Activated CD4-positive, alpha-beta T cell treated with anti-CD3 and anti-CD28 coated beads, Interleukin-2, amount 50 U/mL, for 4 hours (primary cell): ENCODE results near the gene MDH1.
"Not testable (repeated sequence)": the region's sequence is repeated elsewhere in the genome, so short reads cannot be mapped to it uniquely, and the experiment has no call there.

Experiments used
- DNase-seq, 2 experiments: peaks; one replicate each; pipeline ENCODE4 v3.0.0-alpha.2; 2020

The MDH1 gene

GRCh38 chr2:63589148-63589958 lies 590 bp downstream of the MDH1 start:
- DNase-seq: no peak

DNA sequence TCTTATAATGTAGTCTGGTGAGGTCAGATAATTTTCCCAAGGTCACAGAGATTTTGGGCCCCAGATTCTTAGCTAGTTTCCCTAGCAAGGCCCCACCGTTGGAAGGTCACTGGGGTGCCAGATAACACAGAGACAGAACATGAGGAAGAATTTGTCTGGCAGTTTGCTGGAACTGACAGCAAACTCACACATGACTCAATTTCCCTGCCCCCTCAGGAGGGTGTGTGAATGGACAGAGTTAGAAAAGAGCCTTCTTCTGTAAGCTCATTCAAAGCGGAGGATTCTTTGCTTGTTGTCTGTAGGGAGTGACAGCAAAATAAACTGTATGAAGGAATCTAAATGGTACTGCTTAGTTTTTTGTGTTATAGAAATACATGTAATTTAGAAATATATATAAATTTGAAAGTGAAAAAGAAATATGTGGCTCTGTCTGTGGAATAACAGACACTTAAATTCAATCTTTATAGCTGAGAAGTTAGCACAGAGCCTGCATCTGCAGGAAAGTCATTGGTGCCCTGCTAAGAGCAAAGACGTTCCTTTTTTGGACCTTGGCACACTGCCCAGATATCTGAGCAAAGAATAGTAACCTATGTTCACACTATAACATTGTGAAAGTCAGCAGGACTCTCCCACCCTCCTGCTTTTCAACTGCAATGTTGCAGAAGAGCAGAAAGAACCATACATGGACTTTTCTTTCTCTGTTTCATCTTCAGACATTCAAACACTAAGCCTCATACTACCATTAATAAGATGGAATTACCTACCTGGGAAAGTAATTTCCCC lies 2.1 kb downstream of the MDH1 start:
- no peak for DNase-seq

- DNase-seq: no peak
Observed at GRCh38 chr2:63591566-63592175, 2.9 kb downstream of the MDH1 start.

DNA sequence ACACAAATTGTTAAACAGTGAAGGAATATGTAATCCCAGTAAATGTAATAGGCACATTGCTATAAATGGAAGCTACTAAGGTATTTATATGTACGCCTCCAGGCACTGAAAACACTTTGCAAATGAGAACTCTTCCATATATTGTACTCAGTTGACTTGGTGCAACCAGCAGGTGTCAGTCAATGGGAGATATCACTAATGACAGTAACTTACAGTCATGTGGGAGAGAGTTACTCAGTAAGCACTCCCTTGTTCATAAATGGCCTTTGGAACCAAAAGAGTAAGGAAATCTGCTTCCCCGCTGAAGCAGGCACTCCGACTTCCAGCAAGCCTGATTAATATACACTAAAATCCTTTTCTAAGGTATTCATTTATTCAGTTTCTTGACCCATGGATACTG lies 5.9 kb downstream of the MDH1 start:
- DNase-seq: no peak

DNA sequence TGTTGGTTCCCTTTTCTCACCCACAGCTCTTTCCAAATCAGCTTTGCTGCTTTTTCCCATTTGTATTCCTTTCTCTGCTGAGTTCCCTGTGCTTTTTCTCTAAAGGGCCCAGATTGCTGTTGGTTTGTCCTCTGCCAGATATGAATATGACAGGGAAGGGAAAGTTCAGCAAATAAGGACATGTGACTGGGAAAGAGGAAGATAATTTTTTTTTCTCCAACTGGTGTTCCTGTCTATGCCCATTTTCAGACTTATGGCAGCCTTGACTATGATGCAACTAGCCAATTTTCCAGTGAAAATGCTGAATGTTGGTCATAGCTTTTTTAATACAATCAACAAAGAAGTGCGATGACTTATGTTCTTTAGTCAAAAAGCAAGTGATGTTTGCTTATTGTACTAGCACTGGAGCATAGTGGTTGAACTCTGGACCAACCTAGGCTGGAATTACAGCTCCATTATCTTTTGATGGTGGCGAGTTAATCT lies 7.7 kb downstream of the MDH1 start:
- no peak for DNase-seq

DNA sequence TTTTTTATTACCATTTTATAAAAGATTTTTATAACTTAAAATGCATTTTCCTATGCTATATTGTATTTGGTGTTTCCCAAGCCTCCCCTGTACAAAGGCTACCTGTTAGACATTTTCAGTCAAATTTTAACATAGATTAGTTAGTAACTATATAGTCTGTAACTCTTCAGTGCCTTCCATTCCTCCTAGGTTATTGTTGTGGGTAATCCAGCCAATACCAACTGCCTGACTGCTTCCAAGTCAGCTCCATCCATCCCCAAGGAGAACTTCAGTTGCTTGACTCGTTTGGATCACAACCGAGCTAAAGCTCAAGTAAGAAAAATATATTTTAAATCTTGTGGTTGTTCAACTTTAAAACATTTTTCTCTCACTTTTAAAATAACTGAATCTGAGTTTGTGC lies 10.2 kb downstream of the MDH1 start:
- no peak for DNase-seq

GRCh38 chr2:63600881-63601460 lies 12.2 kb downstream of the MDH1 start:
- DNase-seq: no peak

DNA sequence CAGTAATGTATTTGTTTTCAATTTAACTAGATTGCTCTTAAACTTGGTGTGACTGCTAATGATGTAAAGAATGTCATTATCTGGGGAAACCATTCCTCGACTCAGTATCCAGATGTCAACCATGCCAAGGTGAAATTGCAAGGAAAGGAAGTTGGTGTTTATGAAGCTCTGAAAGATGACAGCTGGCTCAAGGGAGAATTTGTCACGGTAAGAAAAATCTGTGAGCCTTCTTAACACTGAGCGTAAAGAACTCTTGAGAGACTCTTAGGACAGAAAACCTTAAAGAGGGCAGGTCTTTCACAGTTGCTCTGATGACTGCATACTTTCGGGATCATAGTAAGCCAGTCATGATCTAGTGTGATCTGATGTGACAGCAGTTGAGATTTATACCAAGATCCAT lies 15.9 kb downstream of the MDH1 start:
- no peak for DNase-seq

DNA sequence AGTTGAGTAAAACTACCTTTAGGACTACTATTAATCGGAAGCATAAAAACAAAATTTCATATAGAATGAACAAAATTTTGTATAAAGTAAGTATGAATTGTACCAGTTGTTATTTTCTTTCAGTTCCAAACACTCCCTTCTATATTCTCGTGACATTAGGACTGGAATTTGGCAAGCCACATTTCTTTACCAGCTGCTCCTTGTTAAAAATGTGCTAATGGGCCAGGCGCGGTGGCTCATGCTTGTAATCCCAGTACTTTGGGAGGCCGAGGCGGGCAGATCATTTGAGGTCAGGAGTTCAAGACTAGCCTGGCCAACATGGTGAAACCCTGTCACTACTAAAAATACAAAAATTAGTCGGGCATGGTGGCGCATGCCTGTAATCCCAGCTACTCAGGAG lies 20.1 kb downstream of the MDH1 start:
- not testable (repeated sequence) for DNase-seq

- no peak for DNase-seq
Observed at GRCh38 chr2:63610525-63610924, 21.8 kb downstream of the MDH1 start.

- no peak for DNase-seq
Observed at GRCh38 chr2:63613391-63613901, 24.7 kb downstream of the MDH1 start.

DNA sequence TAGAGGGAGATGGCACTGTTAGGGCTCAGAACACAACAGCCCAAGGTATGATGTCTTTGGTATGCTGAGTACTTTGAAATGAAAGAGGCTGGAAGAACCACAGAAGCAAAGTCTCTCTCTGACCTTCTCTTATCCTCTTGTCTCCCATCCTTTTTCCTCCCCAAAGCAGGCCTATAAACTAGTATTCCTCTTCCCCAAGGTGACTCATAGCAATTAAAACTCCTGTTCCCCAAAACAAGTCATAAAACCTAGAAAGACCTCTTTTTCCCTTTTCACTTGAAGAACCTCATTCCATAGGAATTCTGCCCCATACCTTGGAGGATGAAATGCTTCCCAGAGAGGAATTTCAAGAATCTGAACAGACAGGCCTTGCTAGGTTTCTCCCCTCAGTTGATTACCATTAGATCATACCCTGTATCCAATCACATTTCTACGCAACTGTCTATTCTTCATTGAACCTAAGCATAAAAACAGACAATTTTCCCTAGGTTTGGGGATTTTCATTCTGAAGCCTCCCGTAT lies 25.7 kb downstream of the MDH1 start:
- DNase-seq: no peak

GRCh38 chr2:63614983-63615945 lies 26.5 kb downstream of the MDH1 start:
- DNase-seq: no peak

DNA sequence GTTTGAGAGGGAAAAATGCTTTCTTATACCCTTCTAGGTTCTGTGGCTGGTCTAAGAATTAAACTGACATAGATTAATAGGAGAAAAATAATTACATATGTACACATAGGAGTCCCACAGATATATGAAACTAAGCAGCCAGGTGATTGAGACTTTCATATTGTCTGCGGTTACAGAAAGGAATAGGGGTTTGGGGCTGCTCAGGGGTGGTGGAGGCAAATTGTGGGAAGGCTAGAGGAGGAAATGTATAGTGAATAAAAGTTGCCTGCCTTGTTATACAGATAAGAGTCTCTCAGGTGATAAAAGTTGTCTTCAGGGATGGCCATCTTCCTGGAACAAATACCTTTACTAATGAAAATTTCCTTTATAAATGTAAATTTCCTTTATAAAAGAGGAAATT lies 28.6 kb downstream of the MDH1 start:
- DNase-seq: no peak

- no peak for DNase-seq
Observed at GRCh38 chr2:63619328-63619727, 30.6 kb downstream of the MDH1 start.

DNA sequence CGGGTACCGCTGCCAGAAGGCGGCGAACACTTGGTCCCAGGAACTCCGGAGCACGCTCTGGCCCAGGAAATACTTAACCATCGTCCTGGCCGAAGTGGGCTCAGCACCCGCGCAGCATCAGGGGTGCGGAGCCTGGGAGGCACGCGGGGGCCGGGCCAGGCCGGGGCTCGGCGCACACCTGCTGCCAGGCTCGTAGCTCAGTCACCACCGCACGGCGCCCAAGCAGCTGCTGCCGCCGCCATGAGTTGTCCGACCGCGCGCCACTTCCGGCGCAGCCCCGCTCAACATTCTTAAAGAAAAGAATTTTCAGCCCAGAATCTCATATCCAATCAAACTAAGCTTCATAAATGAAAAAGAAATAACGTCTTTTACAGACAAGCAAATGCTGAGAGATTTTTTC lies 34.0 kb downstream of the MDH1 start:
- no peak for DNase-seq

DNA sequence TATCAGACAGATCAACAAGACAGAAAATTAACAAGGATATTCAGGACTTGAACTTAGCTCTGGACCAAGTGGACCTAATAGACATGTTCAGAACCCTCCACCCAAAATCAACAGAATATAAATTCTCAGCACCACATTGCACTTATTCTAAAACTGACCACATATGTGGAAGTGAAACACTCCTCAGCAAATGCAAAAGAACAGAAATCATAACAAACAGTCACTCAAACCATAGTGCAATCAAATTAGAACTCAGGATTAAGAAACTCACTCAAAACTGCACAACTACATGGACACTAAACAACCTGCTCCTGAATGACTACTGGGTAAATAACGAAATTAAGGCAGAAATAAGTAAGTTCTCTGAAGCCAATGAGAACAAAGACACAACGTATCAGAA lies 35.0 kb downstream of the MDH1 start:
- DNase-seq: not testable (repeated sequence)

DNA sequence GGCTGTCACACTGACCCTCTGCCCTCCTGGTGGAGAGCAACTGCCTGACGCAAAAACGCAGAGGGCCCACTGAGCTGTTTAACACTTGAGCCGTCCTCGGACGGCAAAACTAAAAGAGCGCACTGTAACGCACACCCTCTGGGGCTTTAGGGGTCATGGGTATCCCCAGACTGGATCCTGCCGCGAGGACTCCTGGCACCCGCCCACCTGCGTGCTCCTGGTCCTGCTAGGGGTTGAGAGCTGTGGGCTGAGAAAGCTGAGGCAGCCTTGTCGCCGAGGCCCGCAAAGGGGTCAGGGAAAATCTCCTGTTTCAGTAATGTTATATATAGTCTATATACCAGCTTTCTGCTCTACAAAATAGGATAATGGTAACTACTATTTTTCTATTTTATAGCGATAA lies 39.1 kb downstream of the MDH1 start:
- no peak for DNase-seq

GRCh38 chr2:63628403-63628942 lies 39.7 kb downstream of the MDH1 start:
- DNase-seq: no peak

DNA sequence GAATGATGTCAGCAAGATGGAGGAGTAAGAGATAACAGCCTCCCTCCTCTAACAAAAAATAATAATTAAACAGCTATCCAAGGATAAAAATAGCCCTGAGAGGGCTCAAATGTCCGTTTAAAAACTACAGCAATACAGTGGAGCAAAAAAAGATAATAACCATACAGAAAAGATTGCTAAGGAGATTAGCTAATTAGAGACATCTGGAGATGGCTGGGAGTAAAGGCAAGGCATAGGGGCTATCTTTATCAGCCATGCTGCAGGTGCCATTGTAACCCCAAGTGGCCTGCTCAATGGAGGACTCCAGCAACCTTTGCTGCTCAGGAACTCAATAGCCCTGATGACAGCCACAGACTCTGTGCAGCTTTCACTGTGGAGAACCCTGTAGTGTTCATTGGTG lies 42.7 kb downstream of the MDH1 start:
- DNase-seq: no peak

- DNase-seq: no peak
Observed at GRCh38 chr2:63632382-63632781, 43.6 kb downstream of the MDH1 start.
